Caco-2 (cell line): Measurements from ENCODE around the gene ZNF541. TPM values are rescaled to one million over a fixed set of nuclear protein-coding genes. Genes with fewer than 3 reads are reported as not detected.

ENCODE experiments used
- BruUV-seq: library from RNA; stranded (reverse); fragments of 400-500 nt; replicated peaks from 2 replicates; lab custom pipeline; 2021; lab: Mats Ljungman, UMichigan
- CTCF ChIA-PET: fragments of 300-600 bp; sonication (Branson Sonifier 250); formaldehyde crosslinking; loops from one replicate; lab custom pipeline; 2022; ENCODE audit warnings: antibody characterized with exemption; lab: Charles Lee
- POLR2A ChIA-PET: fragments of 300-600 bp; sonication (Branson Sonifier 250); formaldehyde crosslinking; loops from one replicate; lab custom pipeline; 2022; ENCODE audit warnings: antibody characterized with exemption; lab: Charles Lee
- DNase-seq, 2 experiments: peaks; one replicate each; pipeline versions ENCODE4 v3.0.0 to v3.0.0-alpha.2; 2020 to 2022
- H3K27me3 ChIP-seq: replicated peaks from 2 replicates; pipeline ENCODE4 v1.6.0; 2011; ENCODE audit warnings: low read length; ENCODE audit not compliant: control insufficient read depth, insufficient read depth
- H3K36me3 ChIP-seq: 2 replicates; pipeline ENCODE4 v1.5.1; 2011; ENCODE audit warnings: low read length; ENCODE audit not compliant: control insufficient read depth, insufficient read depth
- H3K4me1 ChIP-seq: fragments of 250-450 bp; sonication (Bioruptor Pico); 2 replicates; pipeline ENCODE4 v1.5.1; 2020; ENCODE audit warnings: mild to moderate bottlenecking
- H3K4me3 ChIP-seq: 2 replicates; pipeline ENCODE4 v1.5.1; 2011; ENCODE audit warnings: low read depth, mild to moderate bottlenecking, control low read depth, low read length
- H3K9me3 ChIP-seq: fragments of 250-450 bp; sonication (Bioruptor Pico); 2 replicates; pipeline ENCODE4 v1.5.1; 2020; ENCODE audit warnings: mild to moderate bottlenecking, moderate library complexity
- H3K27ac Mint-ChIP-seq: one replicate; pipeline ENCODE4 v1.8.0; 2022; ENCODE audit warnings: mixed read lengths; ENCODE audit not compliant: unreplicated experiment
- H3K27me3 Mint-ChIP-seq: one replicate; pipeline ENCODE4 v1.8.0; 2022; ENCODE audit warnings: mixed read lengths; ENCODE audit not compliant: insufficient read depth, unreplicated experiment
- H3K36me3 Mint-ChIP-seq: one replicate; pipeline ENCODE4 v1.8.0; 2022; ENCODE audit warnings: mild to moderate bottlenecking, mixed read lengths; ENCODE audit not compliant: insufficient read depth, unreplicated experiment
- H3K4me1 Mint-ChIP-seq: one replicate; pipeline ENCODE4 v1.8.0; 2022; ENCODE audit warnings: low read depth, mixed read lengths; ENCODE audit not compliant: unreplicated experiment
- H3K4me3 Mint-ChIP-seq: one replicate; pipeline ENCODE4 v1.8.0; 2022; ENCODE audit warnings: mild to moderate bottlenecking, moderate library complexity, mixed read lengths; ENCODE audit not compliant: unreplicated experiment
- H3K9me3 Mint-ChIP-seq: one replicate; pipeline ENCODE4 v1.8.0; 2022; ENCODE audit warnings: mixed read lengths; ENCODE audit not compliant: unreplicated experiment
- intact Hi-C: fragments of 100-400 bp; cut with micrococcal nuclease; formaldehyde crosslinking; loops from one replicate; pipeline ENCODE4 v1.10.0; 2022; ENCODE audit not compliant: unreplicated experiment
- total RNA-seq: library from RNA; stranded (reverse); gene quantifications from 2 replicates; pipeline ENCODE4 v1.2.3, GENCODE V29; 2022
- TF ChIP-seq, protein P1 (sequence below), 2 experiments: fragments of 200-600 bp in 1 of 2; IDR thresholded peaks; 1 replicate in 1 of 2; 2 replicates in 1 of 2; pipeline versions ENCODE4 v1.5.1 to v1.8.0; 2011 to 2022; ENCODE audit warnings: antibody characterized with exemption in 1 of 2, control low read depth in 1 of 2, inconsistent platforms in 1 of 2, low read depth in 1 of 2, low read length in 1 of 2, mild to moderate bottlenecking in 1 of 2, moderate library complexity in 1 of 2; ENCODE audit not compliant: insufficient read depth in 1 of 2, severe bottlenecking in 1 of 2, unreplicated experiment in 1 of 2

Gene ZNF541
- total RNA-seq, 1 experiment from 2014 or later, result not detected

DNA sequence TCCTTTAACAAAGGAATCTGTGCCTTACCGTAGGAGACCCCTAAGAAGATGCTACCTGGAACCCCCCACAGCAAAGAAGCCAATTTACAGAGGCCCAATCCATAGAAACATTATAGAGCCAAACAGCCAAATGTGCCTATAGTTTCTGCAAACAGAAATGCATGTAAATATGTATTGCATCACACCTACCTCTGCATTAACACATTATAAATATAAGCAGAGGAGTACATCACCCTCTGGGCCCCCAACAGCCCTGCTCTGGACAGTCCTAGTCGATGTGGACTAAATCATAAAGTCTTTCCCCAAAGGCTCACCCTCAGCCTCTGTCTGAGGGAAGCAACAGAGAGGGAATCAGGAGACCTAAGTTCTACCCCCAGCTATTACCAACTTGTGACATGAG is 25.7 kb downstream of the ZNF541 start:
- ChIA-PET POLR2A (no interaction called here), CTCF (no interaction called here)
- Histone ChIP-seq H3K36me3 (no peaks in the 10 kb centered on the region), H3K9me3 (no peaks in the 10 kb centered on the region), H3K4me3 (no peak overlapping the region), H3K4me1 (no peaks in the 10 kb centered on the region), H3K27me3 (no peaks in the 10 kb centered on the region)
- Mint-ChIP-seq H3K4me3 (no peak overlapping the region), H3K4me1 (no peaks in the 10 kb centered on the region), H3K9me3 (no peaks in the 10 kb centered on the region), H3K36me3 (no peaks in the 10 kb centered on the region), H3K27me3 (no peaks in the 10 kb centered on the region), H3K27ac (no peak overlapping the region)
- intact Hi-C loops, result no loop called here
- no peak for DNase-seq
- TF ChIP-seq, protein P1, sequence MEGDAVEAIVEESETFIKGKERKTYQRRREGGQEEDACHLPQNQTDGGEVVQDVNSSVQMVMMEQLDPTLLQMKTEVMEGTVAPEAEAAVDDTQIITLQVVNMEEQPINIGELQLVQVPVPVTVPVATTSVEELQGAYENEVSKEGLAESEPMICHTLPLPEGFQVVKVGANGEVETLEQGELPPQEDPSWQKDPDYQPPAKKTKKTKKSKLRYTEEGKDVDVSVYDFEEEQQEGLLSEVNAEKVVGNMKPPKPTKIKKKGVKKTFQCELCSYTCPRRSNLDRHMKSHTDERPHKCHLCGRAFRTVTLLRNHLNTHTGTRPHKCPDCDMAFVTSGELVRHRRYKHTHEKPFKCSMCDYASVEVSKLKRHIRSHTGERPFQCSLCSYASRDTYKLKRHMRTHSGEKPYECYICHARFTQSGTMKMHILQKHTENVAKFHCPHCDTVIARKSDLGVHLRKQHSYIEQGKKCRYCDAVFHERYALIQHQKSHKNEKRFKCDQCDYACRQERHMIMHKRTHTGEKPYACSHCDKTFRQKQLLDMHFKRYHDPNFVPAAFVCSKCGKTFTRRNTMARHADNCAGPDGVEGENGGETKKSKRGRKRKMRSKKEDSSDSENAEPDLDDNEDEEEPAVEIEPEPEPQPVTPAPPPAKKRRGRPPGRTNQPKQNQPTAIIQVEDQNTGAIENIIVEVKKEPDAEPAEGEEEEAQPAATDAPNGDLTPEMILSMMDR (IDR thresholded peaks at IDR 0.05; ENCODE audit: insufficient read depth in 1 of 2, low read depth in 1 of 2, low read length in 1 of 2, severe bottlenecking in 1 of 2, unreplicated experiment in 1 of 2), result no peak
- no TSS peak for BruUV-seq

DNA sequence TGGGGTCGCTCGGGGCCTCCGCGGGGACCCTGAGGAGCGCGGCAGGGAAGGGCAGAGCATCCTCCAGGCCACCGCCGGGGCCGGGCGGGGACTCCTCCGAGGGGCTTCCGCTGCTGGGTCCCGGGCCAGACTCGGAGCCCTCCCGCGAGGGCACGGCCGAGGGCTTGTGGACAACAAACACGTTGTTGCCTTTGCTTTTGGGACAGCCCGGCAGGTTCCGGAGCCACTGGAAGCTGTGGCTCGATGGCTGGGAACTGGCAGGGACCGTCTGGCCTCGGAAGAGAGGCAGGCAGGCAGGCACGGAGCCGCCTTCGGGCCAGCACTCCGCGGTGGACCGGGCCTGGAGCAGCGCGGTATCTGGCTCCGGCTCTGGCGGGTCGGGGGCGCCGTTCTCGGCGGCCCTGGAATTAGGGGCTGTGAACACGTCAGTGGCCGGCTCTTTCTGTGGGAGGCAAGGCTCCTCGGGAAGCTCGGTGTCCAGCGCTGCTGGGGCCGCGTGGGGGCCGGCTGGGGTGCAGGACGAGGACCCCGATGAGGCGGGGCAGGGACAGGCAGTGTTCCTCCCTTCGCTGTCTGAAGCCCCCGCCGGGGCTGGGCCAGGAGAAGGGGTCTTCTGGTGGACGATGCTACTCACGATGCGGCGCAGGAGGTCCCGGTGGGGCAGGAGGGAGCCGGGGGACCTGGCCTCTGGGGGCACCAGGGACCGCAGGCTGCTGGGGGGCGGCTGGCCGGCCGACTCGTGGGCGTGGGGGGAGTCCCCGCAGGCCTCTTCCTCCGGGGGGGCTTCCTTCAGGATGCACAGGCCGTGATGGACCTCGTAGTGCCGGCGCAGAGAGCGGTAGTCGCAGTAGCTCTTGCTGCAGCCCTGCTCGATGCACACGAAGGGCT is 27.6 kb downstream of the ZNF541 start:
- H3K9me3 ChIP-seq, result no peaks in the 10 kb centered on the region
- no peaks in the 10 kb centered on the region for H3K4me1 ChIP-seq
- no peak overlapping the region for H3K4me3 ChIP-seq
- BruUV-seq, result no TSS peak
- TF ChIP-seq, protein P1 (IDR thresholded peaks at IDR 0.05; ENCODE audit: insufficient read depth in 1 of 2, low read depth in 1 of 2, low read length in 1 of 2, severe bottlenecking in 1 of 2, unreplicated experiment in 1 of 2), result no peak
- DNase-seq, result no peak
- Mint-ChIP-seq H3K36me3 (no peaks in the 10 kb centered on the region), H3K4me3 (no peak overlapping the region), H3K27me3 (no peaks in the 10 kb centered on the region), H3K27ac (no peak overlapping the region), H3K4me1 (peaks cover 6% of the 10 kb centered on the region), H3K9me3 (no peaks in the 10 kb centered on the region)
- H3K36me3 ChIP-seq, result no peaks in the 10 kb centered on the region
- intact Hi-C loops, result no loop called here
- CTCF ChIA-PET, result no interaction called here
- H3K27me3 ChIP-seq, result no peaks in the 10 kb centered on the region
- POLR2A ChIA-PET, result no interaction called here

- intact Hi-C loops, result no loop called here
- CTCF ChIA-PET, result no interaction called here
- no peaks in the 10 kb centered on the region for H3K36me3 Mint-ChIP-seq
- no peak for DNase-seq
- H3K9me3 Mint-ChIP-seq, result no peaks in the 10 kb centered on the region
- peaks cover 6% of the 10 kb centered on the region for H3K4me1 Mint-ChIP-seq
- Histone ChIP-seq H3K9me3 (no peaks in the 10 kb centered on the region), H3K4me1 (no peaks in the 10 kb centered on the region), H3K4me3 (no peak overlapping the region), H3K27me3 (no peaks in the 10 kb centered on the region), H3K36me3 (no peaks in the 10 kb centered on the region)
- H3K27me3 Mint-ChIP-seq, result no peaks in the 10 kb centered on the region
- BruUV-seq, result no TSS peak
- H3K4me3 Mint-ChIP-seq, result no peak overlapping the region
- POLR2A ChIA-PET, result interaction anchor here (0.6 kb wide), 1 partner anchor 233 kb away, joined by 3 read pairs; no protein-coding TSS in a partner anchor
- TF ChIP-seq, protein P1 (IDR thresholded peaks at IDR 0.05; ENCODE audit: insufficient read depth in 1 of 2, low read depth in 1 of 2, low read length in 1 of 2, severe bottlenecking in 1 of 2, unreplicated experiment in 1 of 2), result no peak
- no peak overlapping the region for H3K27ac Mint-ChIP-seq
These were observed 28.5 kb downstream of the ZNF541 start for GRCh38 chr19:47544476-47544875.
